Uterus (tissue), 2 donors: ENCODE data around the gene SELENOM.

ENCODE experiments used
- CTCF ChIP-seq, 4 experiments: fragments of 200-600 bp in 2 of 4; fragments of 450-650 bp in 2 of 4; sonication (generic) in 2 of 4; IDR thresholded peaks; one replicate each; pipeline ENCODE4 v1.5.1; 2016 to 2019; ENCODE audit warnings: antibody characterized with exemption in 4 of 4, mild to moderate bottlenecking in 2 of 4, moderate library complexity in 1 of 4
- POLR2A ChIP-seq, 2 donors: fragments of 450-650 bp; IDR thresholded peaks; one replicate each; pipeline ENCODE4 v1.6.1; 2016; ENCODE audit warnings: antibody characterized with exemption in 2 of 2, mild to moderate bottlenecking in 1 of 2, moderate library complexity in 1 of 2

- TF ChIP-seq POLR2A (IDR thresholded peaks at IDR 0.05) (no peak), CTCF (IDR thresholded peaks at IDR 0.05) (no peak)
Measured at GRCh38 chr22:31153357-31153756, 46.0 kb upstream of the SELENOM start.
